MM.1S (cell line): ENCODE results near the gene ATF3.
A peak's percentile ranks its signal among the peaks of the same experiment; 100 is the strongest.

Experiments used
- DNase-seq: peaks from one replicate; pipeline ENCODE4 v3.0.0-alpha.2; 2015
- H2AFZ ChIP-seq: fragments of 300-600 bp; sonication (generic); 2 replicates; pipeline ENCODE4 v1.6.0; 2016; ENCODE audit warnings: antibody characterized with exemption, low read length
- H3F3A ChIP-seq: fragments of 300-600 bp; sonication (generic); 2 replicates; pipeline ENCODE4 v1.6.1; 2016; ENCODE audit warnings: mild to moderate bottlenecking, antibody characterized with exemption, low read length, moderate library complexity, mixed read lengths; ENCODE audit not compliant: insufficient read depth
- H3K27ac ChIP-seq: fragments of 300-600 bp; sonication (generic); 2 replicates; pipeline ENCODE4 v1.5.1; 2016; ENCODE audit warnings: mild to moderate bottlenecking, low read length
- H3K27me3 ChIP-seq: fragments of 300-600 bp; sonication (generic); replicated peaks from 2 replicates; pipeline ENCODE4 v1.6.0; 2016; ENCODE audit warnings: low read length; ENCODE audit not compliant: insufficient read depth
- H3K36me3 ChIP-seq: fragments of 300-600 bp; sonication (generic); replicated peaks from 2 replicates; pipeline ENCODE4 v1.6.1; 2016; ENCODE audit warnings: mild to moderate bottlenecking, low read length, mixed read lengths; ENCODE audit not compliant: insufficient read depth
- H3K4me1 ChIP-seq: fragments of 300-600 bp; sonication (generic); 2 replicates; pipeline ENCODE4 v1.6.1; 2016; ENCODE audit warnings: low read length, mixed read lengths
- H3K4me2 ChIP-seq: fragments of 300-600 bp; sonication (generic); 2 replicates; pipeline ENCODE4 v1.6.0; 2016; ENCODE audit warnings: low read depth, low read length
- H3K4me3 ChIP-seq: fragments of 300-600 bp; sonication (generic); 2 replicates; pipeline ENCODE4 v1.5.1; 2016; ENCODE audit warnings: low read length, mixed read lengths
- H3K79me2 ChIP-seq: fragments of 300-600 bp; sonication (generic); 2 replicates; pipeline ENCODE4 v1.6.1; 2016; ENCODE audit warnings: mixed run types, low read length, mixed read lengths
- H3K9ac ChIP-seq: fragments of 300-600 bp; sonication (generic); 2 replicates; pipeline ENCODE4 v1.6.1; 2016; ENCODE audit warnings: low read length, mixed read lengths
- H3K9me2 ChIP-seq: fragments of 300-600 bp; sonication (generic); replicated peaks from 2 replicates; pipeline ENCODE4 v1.6.1; 2016; ENCODE audit warnings: mild to moderate bottlenecking, low read length, mixed read lengths; ENCODE audit not compliant: insufficient read depth
- H3K9me3 ChIP-seq: fragments of 300-600 bp; sonication (generic); replicated peaks from 2 replicates; pipeline ENCODE4 v1.6.1; 2016; ENCODE audit warnings: mild to moderate bottlenecking, low read length, mixed read lengths; ENCODE audit not compliant: insufficient read depth
- H4K20me1 ChIP-seq: fragments of 300-600 bp; sonication (generic); 2 replicates; pipeline ENCODE4 v1.6.1; 2016; ENCODE audit warnings: mild to moderate bottlenecking, low read length, moderate library complexity, mixed read lengths; ENCODE audit not compliant: insufficient read depth
- CTCF ChIP-seq: fragments of 300-600 bp; sonication (generic); IDR thresholded peaks from 2 replicates; pipeline ENCODE4 v1.5.1; 2016; ENCODE audit warnings: antibody characterized with exemption, low read length, mixed read lengths
- EZH2 ChIP-seq: fragments of 300-600 bp; sonication (generic); optimal IDR thresholded peaks from 2 replicates; pipeline ENCODE3; 2017; ENCODE audit warnings: low read depth, mild to moderate bottlenecking, antibody characterized with exemption, low read length, mixed read lengths
- EZH2phosphoT487 ChIP-seq: fragments of 300-600 bp; sonication (generic); IDR thresholded peaks from 2 replicates; pipeline ENCODE4 v1.6.1; 2018; ENCODE audit warnings: antibody characterized with exemption, low read length

Gene ATF3

GRCh38 chr1:212600980-212601379 is 7.6 kb upstream of the ATF3 start:
- Histone ChIP-seq H3K79me2 (no peaks in the 10 kb centered on the region), H3K4me2 (no peak overlapping the region), H3K4me3 (no peak overlapping the region), H3K27ac (no peak overlapping the region), H3K36me3 (no peaks in the 10 kb centered on the region), H3K9me2 (no peaks in the 10 kb centered on the region), H3K4me1 (peaks cover 8% of the 10 kb centered on the region), H3K9ac (no peak overlapping the region), H2AFZ (no peak overlapping the region), H4K20me1 (no peaks in the 10 kb centered on the region), H3K27me3 (peaks cover 10% of the 10 kb centered on the region), H3F3A (peaks cover 6% of the 10 kb centered on the region), H3K9me3 (no peaks in the 10 kb centered on the region)
- TF ChIP-seq EZH2: no peak
- no peak for TF ChIP-seq EZH2phosphoT487
- no peak for TF ChIP-seq CTCF
- DNase-seq: no peak

GRCh38 chr1:212601524-212601923 is 7.0 kb upstream of the ATF3 start:
- no peak overlapping the region for H3K4me2 ChIP-seq
- H3K9ac ChIP-seq: no peak overlapping the region
- no peak for DNase-seq
- TF ChIP-seq EZH2 (no peak), EZH2phosphoT487 (no peak), CTCF (no peak)
- no peaks in the 10 kb centered on the region for H3K9me3 ChIP-seq
- H3K79me2 ChIP-seq: no peaks in the 10 kb centered on the region
- no peak overlapping the region for H2AFZ ChIP-seq
- H3K27me3 ChIP-seq: peaks cover 16% of the 10 kb centered on the region
- H3K9me2 ChIP-seq: no peaks in the 10 kb centered on the region
- H3K27ac ChIP-seq: no peak overlapping the region
- peaks cover 9% of the 10 kb centered on the region for H3F3A ChIP-seq
- peaks cover 9% of the 10 kb centered on the region for H3K4me1 ChIP-seq
- no peak overlapping the region for H3K4me3 ChIP-seq
- H3K36me3 ChIP-seq: no peaks in the 10 kb centered on the region
- no peaks in the 10 kb centered on the region for H4K20me1 ChIP-seq

- H3K4me2 ChIP-seq: peak overlapping the region; percentile 98; the same call in 1 of the 2 replicates
- no peak for DNase-seq
- peaks cover 29% of the 10 kb centered on the region for H3F3A ChIP-seq
- H3K9ac ChIP-seq: no peak overlapping the region
- H3K9me3 ChIP-seq: no peaks in the 10 kb centered on the region
- no peaks in the 10 kb centered on the region for H3K36me3 ChIP-seq
- no peak overlapping the region for H3K27ac ChIP-seq
- no peaks in the 10 kb centered on the region for H4K20me1 ChIP-seq
- peaks cover 17% of the 10 kb centered on the region for H3K27me3 ChIP-seq
- no peak for TF ChIP-seq EZH2phosphoT487
- no peak for TF ChIP-seq EZH2
- TF ChIP-seq CTCF: no peak
- peaks cover 15% of the 10 kb centered on the region for H3K79me2 ChIP-seq
- no peak overlapping the region for H2AFZ ChIP-seq
- H3K4me1 ChIP-seq: peaks cover 14% of the 10 kb centered on the region
- H3K4me3 ChIP-seq: no peak overlapping the region; the same call in 1 of the 2 replicates
- no peaks in the 10 kb centered on the region for H3K9me2 ChIP-seq
These were observed 2.8 kb upstream of the ATF3 start for GRCh38 chr1:212605441-212606394.
